PC-9 (cell line): ENCODE results near the gene DCTN1.

Experiments
- CTCF ChIP-seq: fragments of 200-600 bp; sonication (generic); conservative IDR thresholded peaks from 2 replicates; pipeline ENCODE4 v1.6.1; 2017; ENCODE audit warnings: mixed run types, antibody characterized with exemption, mild to moderate bottlenecking, moderate library complexity
- EZH2 ChIP-seq: fragments of 200-600 bp; sonication (generic); IDR thresholded peaks from 2 replicates; pipeline ENCODE4 v1.8.0; 2017; ENCODE audit warnings: antibody characterized with exemption, low read depth

GRCh38 chr2:74417197-74417596 is 37.1 kb upstream of the DCTN1 start:
- TF ChIP-seq EZH2 = no peak
- TF ChIP-seq CTCF = no peak
